Hepatocyte (in vitro differentiated cells): ENCODE results near the gene CSMD2.

Experiments
- CTCF ChIP-seq: fragments of 200-600 bp; sonication (generic); IDR thresholded peaks from 2 replicates; pipeline ENCODE4 v1.5.1; 2016; ENCODE audit warnings: antibody characterized with exemption, mild to moderate bottlenecking; ENCODE audit not compliant: poor library complexity
- EZH2phosphoT487 ChIP-seq: fragments of 200-600 bp; sonication (generic); IDR thresholded peaks from one replicate; pipeline ENCODE4 v1.6.1; 2018; ENCODE audit warnings: antibody characterized with exemption, mild to moderate bottlenecking, low read depth, moderate library complexity; ENCODE audit not compliant: unreplicated experiment, severe bottlenecking

- TF ChIP-seq CTCF (no peak), EZH2phosphoT487 (no peak)
Measured at GRCh38 chr1:33719771-33720670, 445.0 kb downstream of the CSMD2 start.
